HG03442 (cell line): Measurements from ENCODE around the gene TOMT.

Source experiments
- ATAC-seq: cut with Tn5 transposase; IDR thresholded peaks from one replicate; pipeline ENCODE4 v1.9.1; 2021; ENCODE audit warnings: mild to moderate bottlenecking, moderate library complexity; ENCODE audit not compliant: unreplicated experiment

TOMT gene

GRCh38 chr11:72105888-72106287, at the start of gene TOMT:
TOMT (plus strand) TSS chr11:72105924; CDS start chr11:72105952, 28 bp downstream.
- ATAC-seq, result no peak

DNA sequence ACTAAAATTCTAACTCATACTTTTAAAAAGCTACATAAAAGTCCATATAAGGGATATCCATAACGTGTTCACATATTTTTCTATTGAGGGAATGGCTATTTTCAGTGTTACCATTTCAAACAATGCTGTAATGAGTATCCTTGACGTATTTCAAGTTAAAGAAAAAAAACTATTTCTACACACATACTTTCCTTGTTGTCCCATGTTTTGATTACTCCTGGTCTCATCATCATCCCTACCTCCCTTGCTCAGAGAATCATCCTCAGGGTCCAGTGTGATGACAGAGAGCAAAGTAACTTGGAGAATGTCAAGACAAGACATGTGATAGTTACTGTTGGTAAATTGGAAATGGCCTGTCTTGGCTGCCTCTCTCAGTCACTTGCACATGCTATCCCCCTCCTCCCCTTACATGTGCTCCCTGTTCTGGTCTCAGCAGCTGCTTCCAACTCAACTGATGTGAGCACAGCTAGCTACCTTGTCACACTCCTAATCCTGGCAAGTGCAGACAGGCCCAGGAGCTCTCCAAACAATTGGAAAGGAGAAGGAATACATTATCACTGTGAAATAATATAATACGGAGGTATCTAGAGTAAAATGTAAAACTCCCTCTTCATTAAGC, 47.2 kb upstream of the TOMT start:
- ATAC-seq, result no peak

DNA sequence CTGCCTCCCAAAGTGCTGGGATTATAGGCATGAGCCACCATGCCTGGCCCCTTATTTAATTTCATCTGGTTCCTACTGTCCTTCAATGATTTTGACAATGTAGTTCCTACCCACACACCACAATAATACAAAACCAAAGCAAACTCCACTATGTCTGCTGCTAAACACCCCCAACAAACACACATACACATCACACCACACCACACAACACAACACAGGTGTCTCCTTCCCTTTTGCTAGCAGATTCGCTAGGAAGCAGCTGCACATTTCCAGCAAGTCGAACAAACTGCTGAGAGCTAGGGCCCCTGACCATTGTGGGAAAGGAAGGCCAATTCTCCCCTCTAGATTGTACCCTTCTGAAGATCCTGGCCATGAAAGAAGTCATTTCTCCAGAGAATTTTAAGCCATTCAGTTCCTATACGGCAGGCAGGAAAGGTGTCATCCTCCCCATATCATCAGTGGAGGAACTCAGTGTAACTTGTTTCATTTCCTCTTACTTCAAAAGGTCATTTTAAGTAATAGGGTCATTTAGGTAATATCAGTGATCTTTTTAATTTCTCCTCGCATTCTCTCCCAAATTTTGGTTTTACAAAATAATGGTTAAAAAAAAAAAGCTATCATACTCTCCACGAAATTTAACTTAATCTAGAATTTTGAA, 43.9 kb upstream of the TOMT start:
- ATAC-seq, result no peak

- no peak for ATAC-seq
Observed at GRCh38 chr11:72066855-72067254, 38.9 kb upstream of the TOMT start.

DNA sequence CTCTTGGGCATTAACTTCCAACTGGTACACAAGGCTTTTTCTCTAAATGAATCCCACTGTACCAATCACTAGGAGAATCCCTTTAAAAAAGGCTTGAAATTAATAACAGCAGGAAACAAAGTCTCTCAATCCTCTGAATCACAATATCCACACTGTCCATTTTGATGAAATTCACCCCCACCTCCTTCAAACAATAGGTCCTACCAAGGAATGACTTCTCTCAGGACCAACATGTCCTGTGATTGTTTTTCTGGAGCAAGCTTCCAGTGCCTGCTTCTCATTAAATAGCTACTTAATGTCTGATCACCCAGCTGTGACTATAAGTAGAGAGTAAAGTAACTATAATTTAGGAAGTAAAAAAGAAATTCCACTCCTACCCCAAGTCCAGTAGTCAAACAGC, 38.5 kb upstream of the TOMT start:
- ATAC-seq, result no peak

- no peak for ATAC-seq
Observed at GRCh38 chr11:72067676-72068075, 38.0 kb upstream of the TOMT start.

- no peak for ATAC-seq
Observed at GRCh38 chr11:72069200-72069599, 36.5 kb upstream of the TOMT start.

DNA sequence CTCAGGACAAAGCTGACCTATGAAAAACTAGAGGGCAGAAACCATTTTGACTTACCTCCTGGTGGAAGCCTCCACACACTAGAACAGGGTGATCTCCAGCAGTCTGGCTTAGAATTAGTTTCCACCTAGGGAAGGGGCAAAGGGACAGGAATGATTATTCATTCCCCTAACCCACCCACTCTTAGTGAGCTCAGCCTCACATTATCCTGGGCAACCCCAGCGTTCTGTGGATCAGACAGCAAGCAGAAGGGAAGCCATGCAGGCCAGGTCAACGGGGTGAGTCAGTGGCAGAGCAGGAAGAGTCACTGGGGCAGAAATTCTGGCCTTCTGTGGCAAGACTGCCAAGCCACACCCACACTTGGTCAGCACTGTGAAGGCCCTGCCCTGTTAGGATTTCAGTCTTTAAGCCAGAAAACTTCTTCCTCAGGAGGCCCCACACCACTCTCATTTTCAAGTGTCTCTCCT, 35.9 kb upstream of the TOMT start:
- ATAC-seq, result peak; percentile 57

GRCh38 chr11:72070491-72070890, 35.2 kb upstream of the TOMT start:
- no peak for ATAC-seq

DNA sequence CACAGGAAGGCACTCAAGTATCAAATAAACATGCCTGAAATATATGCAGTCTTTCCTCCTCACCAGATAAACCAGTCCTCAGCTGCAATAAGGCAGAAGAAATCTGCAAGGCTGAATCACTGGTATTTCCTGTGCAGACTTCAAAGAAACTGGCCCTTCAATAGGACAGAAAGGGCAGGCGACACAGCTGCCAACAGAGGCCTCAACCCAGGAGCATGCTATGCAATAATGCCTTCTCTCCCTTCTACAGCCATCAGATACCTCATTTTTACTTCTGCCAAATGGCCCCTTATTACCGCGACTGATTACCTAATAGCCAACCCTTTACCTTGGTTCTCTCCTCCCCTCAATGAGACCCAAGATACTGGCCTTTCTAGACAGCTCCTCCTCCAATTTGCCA, 33.4 kb upstream of the TOMT start:
- ATAC-seq, result no peak

DNA sequence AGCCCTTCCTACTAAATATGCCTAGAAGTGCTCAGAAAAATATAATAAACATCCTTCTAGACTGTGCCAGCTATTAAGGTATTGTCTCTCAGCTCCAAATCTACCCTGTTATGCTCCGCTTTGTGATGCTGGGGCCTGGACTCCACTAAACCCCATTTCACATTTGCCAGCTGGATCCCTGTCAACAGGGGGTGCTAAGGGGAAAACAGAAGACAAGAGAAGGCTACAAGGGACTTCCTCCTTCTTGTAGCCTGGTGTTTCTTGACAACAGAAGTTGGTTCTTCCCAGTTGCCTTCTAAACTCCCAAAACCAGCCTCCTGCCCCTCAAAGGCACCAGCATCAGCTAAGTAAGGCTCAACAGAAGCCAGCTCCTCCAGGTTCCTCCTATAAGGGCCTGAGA, 30.6 kb upstream of the TOMT start:
- no peak for ATAC-seq

DNA sequence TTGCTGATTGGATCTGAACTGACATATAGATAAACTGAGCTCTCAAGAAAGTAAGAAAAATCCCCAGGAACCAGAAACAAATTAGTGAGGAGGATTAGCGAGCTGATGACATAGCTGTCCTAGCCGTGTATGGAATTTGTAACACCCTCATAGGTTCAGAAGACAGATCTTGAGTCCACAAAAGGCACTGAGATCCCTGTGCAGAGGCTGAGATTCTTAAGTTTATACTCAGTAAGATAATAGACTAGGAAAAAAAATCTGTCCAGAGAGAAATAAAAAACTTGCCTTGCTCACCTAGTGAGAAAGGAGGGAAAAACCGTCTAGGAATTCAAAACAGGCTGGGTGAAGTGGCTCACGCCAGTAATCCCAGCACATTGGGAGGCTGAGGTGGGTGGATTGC, 30.0 kb upstream of the TOMT start:
- no peak for ATAC-seq

DNA sequence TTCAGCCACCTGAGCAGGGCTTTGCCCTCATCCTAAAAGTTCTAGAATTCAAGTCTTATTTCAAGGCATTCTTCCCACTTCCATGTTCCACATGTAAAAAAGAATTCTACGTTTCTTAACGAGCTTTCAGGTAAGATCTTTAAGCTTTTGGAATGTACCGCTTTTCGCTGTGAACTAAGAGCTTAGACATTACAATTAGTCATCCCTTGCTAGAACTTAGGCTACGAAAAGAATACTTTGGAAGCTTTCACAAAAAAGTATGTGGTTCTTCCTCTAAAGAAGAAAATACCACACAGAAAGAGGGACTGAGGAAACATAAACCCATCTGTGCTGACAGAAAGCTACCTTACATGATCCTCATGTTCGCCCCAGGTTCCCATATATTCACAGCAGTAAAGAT, 27.2 kb upstream of the TOMT start:
- ATAC-seq, result no peak

GRCh38 chr11:72079819-72080325, 25.9 kb upstream of the TOMT start:
- no peak for ATAC-seq

DNA sequence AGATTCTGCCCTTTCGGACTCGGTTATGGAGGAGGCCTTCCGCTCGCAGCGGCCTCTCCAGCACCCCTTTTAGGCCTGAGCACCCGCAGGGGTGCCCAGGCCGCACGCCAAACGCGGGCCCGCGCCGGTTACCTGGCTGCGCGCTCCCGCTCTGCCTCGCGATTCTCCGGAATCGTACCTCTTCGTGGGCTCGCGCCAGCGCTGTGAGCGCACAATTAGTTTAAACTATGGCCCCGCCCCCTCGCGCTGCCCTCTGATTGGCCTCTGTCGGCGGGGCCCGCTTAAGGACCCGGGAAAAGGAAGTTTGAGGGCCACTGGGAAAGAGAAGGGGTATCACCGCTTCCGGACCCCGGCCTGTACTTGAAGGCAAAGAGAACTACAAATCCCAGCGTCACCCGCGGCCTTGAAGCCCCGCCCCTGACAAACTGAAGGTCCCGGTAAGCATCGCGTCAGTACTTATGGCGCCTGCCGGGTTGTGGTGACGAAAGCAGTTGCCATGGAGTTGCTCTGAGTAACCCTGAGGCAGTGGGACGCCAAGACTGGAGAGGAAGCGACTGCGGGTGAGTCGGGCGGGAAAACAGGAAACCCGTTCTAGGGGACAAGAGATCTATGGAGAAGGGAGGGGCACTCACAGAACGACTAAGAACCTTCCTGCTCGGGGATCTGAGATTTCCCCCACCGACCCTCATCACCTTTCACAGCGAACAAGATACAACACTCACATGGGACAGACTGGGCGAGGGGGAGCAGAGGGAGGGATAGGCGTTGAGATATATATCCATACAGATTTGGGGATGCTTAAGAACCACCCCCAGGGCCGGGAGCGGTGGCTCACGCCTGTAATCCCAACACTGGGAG, 25.2 kb upstream of the TOMT start, which contains the start of the genes LRRC51 and NUMA1:
TSS of gene LRRC51 (plus strand) at position 525 of the 858 bp plus-strand sequence. CDS start 8,234 bp downstream, outside the sequence.
TSS of gene NUMA1 (minus strand) at position 217 of the 858 bp plus-strand sequence. CDS start 44,599 bp downstream, outside the sequence.
- peak; percentile 87 for ATAC-seq

- ATAC-seq, result no peak
Observed at GRCh38 chr11:72081184-72081644, 24.5 kb upstream of the TOMT start.

DNA sequence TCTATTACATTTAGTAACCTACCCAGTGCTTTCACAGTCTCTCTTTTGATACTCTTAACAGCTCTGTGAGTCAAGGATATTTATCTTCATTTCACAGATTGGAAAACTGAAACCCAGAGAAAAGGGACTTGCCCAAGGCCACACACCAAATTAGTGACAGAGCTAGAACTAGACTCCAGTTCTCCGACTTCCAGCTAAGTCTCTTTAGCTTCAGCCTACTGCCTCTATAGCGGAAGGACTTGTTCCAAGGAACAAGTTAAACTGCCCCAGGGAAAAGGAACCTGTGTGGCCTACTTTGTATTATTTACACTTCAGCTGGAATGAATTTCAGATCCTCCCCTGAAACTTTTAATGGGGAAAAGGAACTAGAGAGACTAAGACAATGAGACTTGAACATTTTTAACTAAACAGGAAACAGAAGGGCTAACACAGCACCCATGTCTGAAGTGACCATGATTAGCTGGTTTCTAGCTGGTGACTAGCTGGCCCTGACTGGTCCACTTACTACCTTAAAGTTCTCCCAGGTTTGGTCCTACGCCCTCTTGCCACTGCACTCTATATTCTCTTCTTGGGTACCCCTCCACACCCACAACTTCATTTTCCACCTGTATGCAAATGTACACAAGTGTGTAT, 23.8 kb upstream of the TOMT start:
- no peak for ATAC-seq

DNA sequence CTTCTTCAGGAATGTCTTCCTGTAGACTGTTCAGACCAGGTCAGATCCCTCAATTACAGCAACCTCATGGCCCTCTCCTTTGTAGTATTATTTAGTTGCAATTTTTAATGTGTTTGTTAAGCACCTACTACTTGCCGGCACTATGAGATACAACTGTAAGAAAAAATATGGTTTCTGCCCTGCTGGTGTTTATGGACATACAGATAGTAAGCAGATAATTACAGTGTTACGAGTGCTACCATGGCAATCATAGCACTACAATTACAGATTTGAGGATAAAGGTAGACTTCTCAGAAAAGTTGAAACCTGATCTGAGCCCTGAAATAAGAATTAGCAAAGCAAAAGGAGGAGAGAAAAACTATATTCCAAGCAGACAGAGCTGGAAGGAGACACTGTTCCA, 22.3 kb upstream of the TOMT start:
- no peak for ATAC-seq

DNA sequence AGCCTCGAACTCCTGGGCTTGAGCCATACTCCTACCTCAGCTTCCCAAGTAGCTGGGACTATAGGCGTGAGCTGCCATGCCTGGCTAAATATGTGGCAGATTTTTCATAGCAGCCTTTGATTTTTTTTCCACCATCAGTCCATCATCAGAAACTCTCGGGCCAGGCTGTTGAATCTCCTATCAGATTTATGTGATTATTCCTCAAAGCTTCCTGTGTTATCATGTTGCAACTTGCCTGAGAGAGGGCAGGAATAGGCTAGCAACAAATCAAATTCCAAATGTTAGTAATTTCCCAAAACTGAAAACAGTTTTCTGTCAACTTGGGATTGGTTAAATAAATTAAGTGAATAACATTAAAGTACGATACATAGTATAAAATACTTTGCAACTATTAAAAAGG, 21.6 kb upstream of the TOMT start:
- ATAC-seq, result no peak

DNA sequence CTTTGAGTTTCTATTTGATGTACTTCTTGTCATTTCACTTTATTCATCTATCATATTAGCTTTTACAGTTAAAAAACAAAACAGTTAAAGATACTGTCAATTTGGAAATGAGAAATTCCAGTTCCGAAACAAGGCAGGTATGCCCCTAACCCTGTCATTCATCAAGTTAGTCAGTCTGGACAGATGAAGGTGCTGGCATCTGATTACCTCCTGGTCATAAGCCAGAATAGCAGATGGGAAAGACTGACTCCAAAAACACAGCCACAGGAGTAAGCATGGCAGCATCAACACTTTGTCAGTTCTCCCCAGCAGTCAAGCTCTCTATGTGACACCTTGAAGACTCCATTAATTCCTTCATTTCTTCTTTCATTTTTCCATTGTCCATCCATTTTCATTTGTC, 20.8 kb upstream of the TOMT start:
- ATAC-seq, result no peak
